Skeletal muscle satellite cell (primary cell): Measurements from ENCODE around the gene CLMN.
"Not testable (repeated sequence)": the region's sequence is repeated elsewhere in the genome, so short reads cannot be mapped to it uniquely, and the experiment has no call there.

Experiments used
- H3K27me3 ChIP-seq: 2 replicates; pipeline ENCODE4 v1.7.0; 2013; ENCODE audit warnings: low read length; ENCODE audit not compliant: control insufficient read depth, insufficient read depth
- H3K36me3 ChIP-seq: 2 replicates; pipeline ENCODE4 v1.7.0; 2013; ENCODE audit warnings: mild to moderate bottlenecking, control low read depth, low read length; ENCODE audit not compliant: insufficient read depth
- H3K4me1 ChIP-seq: 2 replicates; pipeline ENCODE4 v1.7.0; 2013; ENCODE audit warnings: low read length; ENCODE audit not compliant: control insufficient read depth, insufficient read depth
- H3K4me2 ChIP-seq: 2 replicates; pipeline ENCODE4 v1.7.0; 2013; ENCODE audit warnings: mild to moderate bottlenecking, low read length
- H3K4me3 ChIP-seq: 2 replicates; pipeline ENCODE4 v1.7.0; 2013; ENCODE audit warnings: low read length
- H3K9ac ChIP-seq: 2 replicates; pipeline ENCODE4 v1.7.0; 2013; ENCODE audit warnings: mild to moderate bottlenecking, low read depth, low read length, moderate library complexity
- H3K9me3 ChIP-seq: replicated peaks from 2 replicates; pipeline ENCODE4 v1.7.0; 2013; ENCODE audit warnings: mild to moderate bottlenecking, control low read depth, low read length

The CLMN gene

GRCh38 chr14:95188380-95188779 lies 131.3 kb downstream of the CLMN start:
- Histone ChIP-seq H3K4me3 (no peak overlapping the region), H3K4me2 (no peak overlapping the region), H3K9me3 (no peaks in the 10 kb centered on the region), H3K27me3 (no peaks in the 10 kb centered on the region), H3K36me3 (no peaks in the 10 kb centered on the region), H3K4me1 (no peaks in the 10 kb centered on the region), H3K9ac (no peak overlapping the region)

DNA sequence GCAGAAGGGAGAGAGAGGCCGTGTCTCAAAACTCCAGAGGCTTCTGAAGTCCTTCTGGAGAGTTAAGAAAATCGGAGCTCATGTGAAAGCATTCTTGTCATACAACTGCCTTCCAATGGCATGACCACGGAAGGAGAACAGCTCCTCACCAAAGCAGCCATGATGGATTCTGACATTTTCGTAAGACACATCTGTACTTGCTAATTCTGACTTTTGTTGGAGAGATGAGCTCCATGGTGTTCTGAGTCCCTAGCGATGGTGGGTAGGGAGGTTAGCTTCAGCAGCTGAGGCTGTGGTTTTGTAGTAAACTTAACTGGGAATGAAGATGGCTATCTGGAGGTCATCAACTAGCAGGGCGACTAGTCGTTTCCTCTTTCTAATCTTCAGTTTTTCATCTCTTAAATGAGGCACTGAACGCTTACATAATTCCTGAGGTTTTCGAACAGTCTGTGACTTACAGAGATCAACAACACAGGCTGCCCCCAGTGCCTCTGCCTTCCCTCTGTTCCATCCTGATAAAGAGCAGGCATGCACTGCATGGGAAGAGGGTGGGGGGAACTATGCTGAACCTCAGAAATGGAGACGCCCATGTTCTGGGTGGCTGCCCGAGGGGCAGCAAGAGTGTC lies 133.8 kb downstream of the CLMN start:
- Histone ChIP-seq H3K9ac (no peak overlapping the region), H3K36me3 (no peaks in the 10 kb centered on the region), H3K4me3 (no peak overlapping the region), H3K27me3 (no peaks in the 10 kb centered on the region), H3K4me2 (no peak overlapping the region), H3K9me3 (no peaks in the 10 kb centered on the region), H3K4me1 (no peaks in the 10 kb centered on the region)

DNA sequence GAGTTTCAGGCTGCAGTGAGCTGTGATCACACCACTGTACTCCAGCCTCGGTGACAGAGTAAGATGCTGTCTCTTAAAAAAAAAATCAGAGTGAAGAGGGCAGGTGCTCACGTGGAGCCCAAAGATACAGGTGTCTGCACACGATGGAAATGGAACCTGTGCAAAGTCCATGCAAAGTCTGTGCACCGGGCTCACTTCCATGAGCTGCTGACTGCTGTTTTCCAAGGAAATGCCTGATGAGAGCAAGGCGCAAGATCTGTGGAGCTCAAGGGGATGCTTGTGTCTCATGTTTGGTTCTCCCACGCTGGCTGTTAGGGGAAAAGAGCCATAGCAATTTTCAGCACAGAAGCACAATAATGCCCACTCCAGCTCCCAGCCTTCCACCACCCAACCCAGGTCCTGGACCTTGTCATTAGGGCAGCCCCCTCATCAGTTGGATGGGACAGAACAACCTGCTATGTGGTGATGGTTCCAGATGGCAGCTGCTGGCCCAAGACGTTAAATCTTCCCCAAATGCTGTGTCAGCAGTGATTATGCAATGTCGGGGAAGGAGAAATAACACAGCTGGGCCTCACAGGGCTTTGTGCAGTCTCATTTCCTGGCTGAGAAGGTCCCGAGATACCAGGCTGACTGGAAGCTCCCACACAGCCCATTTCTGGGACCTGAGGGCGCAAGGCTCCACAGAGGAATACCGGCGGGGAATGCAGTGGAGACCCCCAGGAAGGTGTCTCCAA lies 134.5 kb downstream of the CLMN start:
- no peak overlapping the region for H3K4me2 ChIP-seq
- no peaks in the 10 kb centered on the region for H3K27me3 ChIP-seq
- no peak overlapping the region for H3K9ac ChIP-seq
- no peaks in the 10 kb centered on the region for H3K36me3 ChIP-seq
- no peak overlapping the region for H3K4me3 ChIP-seq
- no peaks in the 10 kb centered on the region for H3K9me3 ChIP-seq
- H3K4me1 ChIP-seq: no peaks in the 10 kb centered on the region

- no peaks in the 10 kb centered on the region for H3K36me3 ChIP-seq
- H3K4me2 ChIP-seq: no peak overlapping the region
- H3K27me3 ChIP-seq: no peaks in the 10 kb centered on the region
- H3K4me3 ChIP-seq: no peak overlapping the region
- H3K4me1 ChIP-seq: no peaks in the 10 kb centered on the region
- H3K9ac ChIP-seq: no peak overlapping the region
- H3K9me3 ChIP-seq: no peaks in the 10 kb centered on the region
Observed at GRCh38 chr14:95184413-95184790, 135.3 kb downstream of the CLMN start.

DNA sequence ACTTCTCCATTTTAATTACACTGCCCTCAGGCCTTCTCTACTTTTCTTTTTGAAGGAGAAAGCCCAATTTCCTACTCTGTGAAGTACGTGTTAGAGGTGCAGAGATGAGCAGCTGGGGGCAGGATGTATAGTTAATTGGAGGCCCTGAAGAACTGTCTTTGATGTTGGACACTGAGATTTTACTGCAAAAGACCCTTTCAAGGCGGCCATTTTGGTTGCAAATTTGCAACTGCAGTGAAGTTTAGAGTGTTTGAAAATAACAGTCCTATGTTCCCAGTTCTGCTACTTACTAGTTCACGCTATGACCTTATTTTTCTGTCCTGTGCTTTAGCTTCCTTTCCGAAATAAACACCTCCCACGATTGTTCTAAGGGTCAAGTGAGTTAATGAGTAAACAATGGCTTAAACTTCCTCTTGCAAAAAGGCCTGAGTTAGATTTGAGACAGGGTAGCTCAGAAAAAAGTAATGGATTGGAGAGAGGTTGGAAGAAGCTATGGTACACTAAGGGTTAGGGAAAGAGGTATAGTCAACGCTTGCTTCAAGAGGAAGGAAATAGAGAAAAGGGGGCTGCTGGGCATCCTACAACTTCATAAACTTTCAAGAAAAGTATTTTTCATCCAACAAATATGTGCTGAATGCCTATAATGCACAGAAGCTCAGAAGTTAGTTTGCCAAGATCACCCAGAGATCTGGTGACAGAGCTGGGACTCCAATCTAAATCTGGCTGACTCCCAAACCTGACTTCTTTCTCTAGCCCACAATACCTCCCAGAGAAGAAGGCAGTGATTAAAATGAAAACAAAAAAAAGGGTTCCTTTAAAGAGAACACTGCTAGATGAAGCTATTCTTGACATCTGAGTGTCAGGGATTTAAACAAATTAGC lies 135.9 kb downstream of the CLMN start:
- Histone ChIP-seq H3K9me3 (no peaks in the 10 kb centered on the region), H3K4me2 (no peak overlapping the region), H3K9ac (no peak overlapping the region), H3K4me1 (no peaks in the 10 kb centered on the region), H3K27me3 (no peaks in the 10 kb centered on the region), H3K36me3 (no peaks in the 10 kb centered on the region), H3K4me3 (no peak overlapping the region)

- no peaks in the 10 kb centered on the region for H3K27me3 ChIP-seq
Observed at GRCh38 chr14:95183082-95183481, 136.6 kb downstream of the CLMN start.

GRCh38 chr14:95182379-95182778 lies 137.3 kb downstream of the CLMN start:
- no peak overlapping the region for H3K4me2 ChIP-seq
- no peaks in the 10 kb centered on the region for H3K27me3 ChIP-seq
- H3K4me3 ChIP-seq: no peak overlapping the region
- no peaks in the 10 kb centered on the region for H3K4me1 ChIP-seq
- H3K9me3 ChIP-seq: no peaks in the 10 kb centered on the region
- no peaks in the 10 kb centered on the region for H3K36me3 ChIP-seq
- no peak overlapping the region for H3K9ac ChIP-seq

More at GRCh38 chr14:95183082-95183481, 136.6 kb downstream of the CLMN start:
- no peak overlapping the region for H3K9ac ChIP-seq
- H3K36me3 ChIP-seq: no peaks in the 10 kb centered on the region
- no peak overlapping the region for H3K4me2 ChIP-seq
- H3K4me3 ChIP-seq: no peak overlapping the region
- no peaks in the 10 kb centered on the region for H3K9me3 ChIP-seq
- no peaks in the 10 kb centered on the region for H3K4me1 ChIP-seq

- Histone ChIP-seq H3K27me3 (no peaks in the 10 kb centered on the region), H3K9ac (no peak overlapping the region), H3K4me2 (no peak overlapping the region), H3K9me3 (no peaks in the 10 kb centered on the region), H3K36me3 (no peaks in the 10 kb centered on the region), H3K4me3 (no peak overlapping the region), H3K4me1 (no peaks in the 10 kb centered on the region)
Observed at GRCh38 chr14:95180966-95181741, 138.6 kb downstream of the CLMN start.

- H3K27me3 ChIP-seq, H3K9ac ChIP-seq, H3K4me1 ChIP-seq, H3K4me2 ChIP-seq, H3K9me3 ChIP-seq, H3K36me3 ChIP-seq, H3K4me3 ChIP-seq: not testable (repeated sequence)
Observed at GRCh38 chr14:95175670-95176069, 144.0 kb downstream of the CLMN start.

GRCh38 chr14:95174184-95174792 lies 145.4 kb downstream of the CLMN start:
- Histone ChIP-seq H3K4me2 (no peak overlapping the region), H3K4me1 (no peaks in the 10 kb centered on the region), H3K9ac (no peak overlapping the region), H3K36me3 (no peaks in the 10 kb centered on the region), H3K27me3 (no peaks in the 10 kb centered on the region), H3K4me3 (no peak overlapping the region), H3K9me3 (no peaks in the 10 kb centered on the region)

- no peaks in the 10 kb centered on the region for H3K4me1 ChIP-seq
- no peak overlapping the region for H3K4me2 ChIP-seq
- no peaks in the 10 kb centered on the region for H3K27me3 ChIP-seq
- H3K4me3 ChIP-seq: no peak overlapping the region
- no peaks in the 10 kb centered on the region for H3K9me3 ChIP-seq
- H3K9ac ChIP-seq: no peak overlapping the region
- H3K36me3 ChIP-seq: no peaks in the 10 kb centered on the region
Observed at GRCh38 chr14:95173518-95173917, 146.2 kb downstream of the CLMN start.
